Osteocyte (in vitro differentiated cells): ENCODE results near the gene ACSM5. TPM values are rescaled to one million over a fixed set of nuclear protein-coding genes. Genes with fewer than 3 reads are reported as not detected.

Source experiments
- DNase-seq: peaks from one replicate; pipeline ENCODE4 v3.0.0; 2021; ENCODE audit warnings: mixed read lengths; ENCODE audit not compliant: unreplicated experiment; ENCODE audit errors: extremely low spot score
- H3K27ac Mint-ChIP-seq: one replicate; pipeline ENCODE4 v1.8.0; 2021; ENCODE audit warnings: mild to moderate bottlenecking, mixed read lengths; ENCODE audit not compliant: unreplicated experiment
- H3K27me3 Mint-ChIP-seq: one replicate; pipeline ENCODE4 v1.8.0; 2021; ENCODE audit warnings: mixed read lengths; ENCODE audit not compliant: unreplicated experiment
- H3K36me3 Mint-ChIP-seq: one replicate; pipeline ENCODE4 v1.8.0; 2021; ENCODE audit warnings: mixed read lengths; ENCODE audit not compliant: unreplicated experiment
- H3K4me1 Mint-ChIP-seq: one replicate; pipeline ENCODE4 v1.8.0; 2021; ENCODE audit warnings: mixed read lengths; ENCODE audit not compliant: unreplicated experiment
- H3K4me3 Mint-ChIP-seq: one replicate; pipeline ENCODE4 v1.8.0; 2021; ENCODE audit warnings: mild to moderate bottlenecking, moderate library complexity, mixed read lengths; ENCODE audit not compliant: unreplicated experiment
- H3K9me3 Mint-ChIP-seq: one replicate; pipeline ENCODE4 v1.8.0; 2021; ENCODE audit warnings: mixed read lengths; ENCODE audit not compliant: unreplicated experiment
- total RNA-seq: library from RNA; stranded (reverse); gene quantifications from 2 replicates; pipeline ENCODE4 v1.2.1, GENCODE V29; 2021
- TF ChIP-seq, protein P1 (sequence below): fragments of 200-600 bp; sonication (generic); IDR thresholded peaks from 2 replicates; pipeline ENCODE4 v1.5.0; 2021; ENCODE audit warnings: antibody characterized with exemption, mild to moderate bottlenecking, moderate library complexity

The ACSM5 gene
- total RNA-seq, 1 donor from 2014 or later, result 2.3 TPM

GRCh38 chr16:20397468-20398074 lies 11.8 kb upstream of the ACSM5 start:
- Mint-ChIP-seq H3K9me3 (no peaks in the 10 kb centered on the region), H3K36me3 (no peaks in the 10 kb centered on the region), H3K4me3 (no peak overlapping the region), H3K4me1 (no peaks in the 10 kb centered on the region), H3K27me3 (no peaks in the 10 kb centered on the region), H3K27ac (no peak overlapping the region)
- no peak for DNase-seq
- TF ChIP-seq, protein P1, sequence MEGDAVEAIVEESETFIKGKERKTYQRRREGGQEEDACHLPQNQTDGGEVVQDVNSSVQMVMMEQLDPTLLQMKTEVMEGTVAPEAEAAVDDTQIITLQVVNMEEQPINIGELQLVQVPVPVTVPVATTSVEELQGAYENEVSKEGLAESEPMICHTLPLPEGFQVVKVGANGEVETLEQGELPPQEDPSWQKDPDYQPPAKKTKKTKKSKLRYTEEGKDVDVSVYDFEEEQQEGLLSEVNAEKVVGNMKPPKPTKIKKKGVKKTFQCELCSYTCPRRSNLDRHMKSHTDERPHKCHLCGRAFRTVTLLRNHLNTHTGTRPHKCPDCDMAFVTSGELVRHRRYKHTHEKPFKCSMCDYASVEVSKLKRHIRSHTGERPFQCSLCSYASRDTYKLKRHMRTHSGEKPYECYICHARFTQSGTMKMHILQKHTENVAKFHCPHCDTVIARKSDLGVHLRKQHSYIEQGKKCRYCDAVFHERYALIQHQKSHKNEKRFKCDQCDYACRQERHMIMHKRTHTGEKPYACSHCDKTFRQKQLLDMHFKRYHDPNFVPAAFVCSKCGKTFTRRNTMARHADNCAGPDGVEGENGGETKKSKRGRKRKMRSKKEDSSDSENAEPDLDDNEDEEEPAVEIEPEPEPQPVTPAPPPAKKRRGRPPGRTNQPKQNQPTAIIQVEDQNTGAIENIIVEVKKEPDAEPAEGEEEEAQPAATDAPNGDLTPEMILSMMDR, result no peak

GRCh38 chr16:20398603-20399002 lies 10.7 kb upstream of the ACSM5 start:
- no peaks in the 10 kb centered on the region for H3K4me1 Mint-ChIP-seq
- H3K27me3 Mint-ChIP-seq, result no peaks in the 10 kb centered on the region
- TF ChIP-seq, protein P1, result no peak
- H3K27ac Mint-ChIP-seq, result no peak overlapping the region
- no peaks in the 10 kb centered on the region for H3K36me3 Mint-ChIP-seq
- H3K9me3 Mint-ChIP-seq, result no peaks in the 10 kb centered on the region
- H3K4me3 Mint-ChIP-seq, result no peak overlapping the region
- no peak for DNase-seq

DNA sequence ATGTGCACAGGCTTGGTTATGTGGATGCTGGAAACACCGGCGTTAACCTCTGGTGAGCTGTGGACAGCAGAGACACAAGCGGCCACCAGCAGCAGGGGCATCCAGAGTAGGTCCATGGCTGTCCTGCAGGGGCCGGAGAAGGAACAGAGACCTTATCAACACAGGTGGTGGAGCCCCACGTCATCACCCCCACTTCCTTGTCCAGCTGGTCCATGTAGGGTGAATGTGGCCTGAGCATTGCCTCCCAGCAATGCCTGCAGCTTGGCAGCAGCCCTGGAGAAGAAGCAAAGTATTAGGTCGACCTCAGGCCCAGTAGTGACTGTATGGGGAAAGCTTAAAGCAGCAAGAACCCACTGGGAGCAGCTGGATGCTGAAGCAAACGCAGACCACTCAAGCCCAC lies 10.1 kb upstream of the ACSM5 start:
- DNase-seq, result no peak
- TF ChIP-seq, protein P1, result no peak
- Mint-ChIP-seq H3K4me1 (no peaks in the 10 kb centered on the region), H3K4me3 (no peak overlapping the region), H3K27ac (no peak overlapping the region), H3K36me3 (no peaks in the 10 kb centered on the region), H3K27me3 (no peaks in the 10 kb centered on the region), H3K9me3 (no peaks in the 10 kb centered on the region)

- Mint-ChIP-seq H3K27me3 (no peaks in the 10 kb centered on the region), H3K4me3 (no peak overlapping the region), H3K36me3 (no peaks in the 10 kb centered on the region), H3K9me3 (no peaks in the 10 kb centered on the region), H3K4me1 (no peaks in the 10 kb centered on the region), H3K27ac (no peak overlapping the region)
- TF ChIP-seq, protein P1, result no peak
- DNase-seq, result no peak
Measured at GRCh38 chr16:20401066-20401465, 8.3 kb upstream of the ACSM5 start.

- Mint-ChIP-seq H3K27me3 (no peaks in the 10 kb centered on the region), H3K36me3 (no peaks in the 10 kb centered on the region), H3K4me3 (no peak overlapping the region), H3K9me3 (no peaks in the 10 kb centered on the region), H3K4me1 (no peaks in the 10 kb centered on the region), H3K27ac (no peak overlapping the region)
- TF ChIP-seq, protein P1, result no peak
- DNase-seq, result no peak
Measured at GRCh38 chr16:20401475-20402016, 7.8 kb upstream of the ACSM5 start.
